ENCODE data around the gene CD247.

CD247 gene

DNA sequence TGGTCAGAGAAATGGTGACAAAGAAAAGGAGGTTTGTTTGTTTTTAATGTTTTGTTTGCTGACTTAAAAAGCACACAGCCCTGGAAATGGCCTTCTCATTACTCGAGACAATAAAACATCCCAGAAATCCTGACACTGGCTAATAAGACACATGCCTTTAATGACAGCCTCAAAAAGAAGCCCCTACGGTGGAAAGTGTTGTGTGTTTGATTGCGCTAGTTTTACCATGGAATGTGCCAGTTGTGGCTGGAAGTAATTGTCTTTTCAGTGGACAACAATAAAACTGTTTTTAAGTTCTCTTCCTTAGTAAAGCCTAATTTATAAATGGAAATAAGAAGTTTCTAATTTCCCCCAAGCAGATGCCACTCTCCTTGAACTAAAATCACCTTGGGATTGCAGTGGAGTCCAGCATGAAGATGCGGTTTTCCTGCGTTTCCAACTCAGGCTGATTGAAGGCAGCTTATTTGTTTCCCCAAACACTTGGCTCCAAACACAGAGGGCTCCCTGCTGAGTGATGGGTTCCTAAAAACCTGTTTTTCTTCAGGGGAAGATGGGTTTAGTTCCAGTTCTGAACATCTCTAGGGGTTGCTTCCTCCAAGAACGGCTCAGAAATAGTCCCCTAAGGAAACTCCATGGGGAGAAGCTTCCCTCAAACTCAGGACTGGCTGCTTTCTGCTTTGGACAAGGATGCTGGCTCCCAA is 54.3 kb downstream of the CD247 start:
- Mint-ChIP-seq H3K36me3 (peaks cover 54% of the 10 kb centered on the region), H3K4me1 (peaks cover 77% of the 10 kb centered on the region), H3K27me3 (no peaks in the 10 kb centered on the region), H3K9me3 (no peaks in the 10 kb centered on the region), H3K27ac (no peak overlapping the region), H3K4me3 (no peak overlapping the region)
- DNase-seq = peak; percentile 10
- CTCF ChIA-PET = interaction anchor here (1.6 kb wide), 1 partner anchor 9 kb away, joined by 5 read pairs; no protein-coding TSS in a partner anchor

- peak; percentile 5 for DNase-seq
- CTCF ChIA-PET = no interaction called here
- Mint-ChIP-seq H3K4me3 (no peak overlapping the region), H3K9me3 (no peaks in the 10 kb centered on the region), H3K36me3 (peaks cover 52% of the 10 kb centered on the region), H3K27ac (no peak overlapping the region), H3K4me1 (peaks cover 71% of the 10 kb centered on the region), H3K27me3 (no peaks in the 10 kb centered on the region)
These were observed 55.2 kb downstream of the CD247 start for GRCh38 chr1:167463080-167463479.

DNA sequence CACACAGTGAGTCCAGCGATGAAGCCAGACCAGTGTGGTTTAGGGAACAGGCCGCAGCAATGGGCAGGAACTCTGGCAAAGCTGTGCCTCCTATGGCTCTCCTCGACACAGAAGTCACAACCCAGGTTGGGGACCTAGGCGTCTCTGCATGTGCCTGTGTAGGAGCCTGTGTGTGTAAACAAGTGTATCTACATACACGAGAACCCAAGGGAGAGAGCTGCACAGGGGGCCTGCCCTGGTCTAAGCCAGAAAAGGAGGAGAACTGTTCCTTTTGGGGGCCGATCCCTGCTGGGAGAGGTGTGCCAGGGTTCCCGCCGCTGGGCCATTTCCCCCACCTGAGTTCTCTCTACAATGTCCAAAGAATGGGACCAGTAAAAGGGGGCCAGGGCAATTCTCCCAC is 56.0 kb downstream of the CD247 start:
- Mint-ChIP-seq H3K4me3 (no peak overlapping the region), H3K27me3 (no peaks in the 10 kb centered on the region), H3K9me3 (no peaks in the 10 kb centered on the region), H3K36me3 (peaks cover 59% of the 10 kb centered on the region), H3K4me1 (peaks cover 73% of the 10 kb centered on the region), H3K27ac (no peak overlapping the region)
- peak; percentile 17 for DNase-seq
- CTCF ChIA-PET = no interaction called here

DNA sequence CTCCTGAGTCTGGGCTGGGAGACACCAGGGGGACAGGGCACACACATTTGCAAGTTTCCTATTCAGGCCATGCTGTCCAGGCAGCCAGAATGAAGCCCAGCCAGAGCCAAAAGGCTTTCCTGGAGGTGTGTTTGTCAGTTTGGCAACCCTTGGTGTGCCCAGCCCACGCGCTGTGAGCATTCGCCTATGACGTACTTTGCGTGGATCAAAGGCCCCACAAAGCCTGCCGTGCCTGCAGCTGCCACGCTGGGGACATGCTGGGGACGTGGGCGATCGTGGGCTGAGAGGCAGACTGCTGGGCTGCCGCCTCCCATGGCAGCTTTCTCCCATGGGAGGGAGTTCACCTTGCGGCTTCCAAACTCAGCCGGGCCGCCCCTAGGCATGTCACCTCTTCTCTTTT is 57.5 kb downstream of the CD247 start:
- Mint-ChIP-seq H3K36me3 (peaks cover 68% of the 10 kb centered on the region), H3K27me3 (no peaks in the 10 kb centered on the region), H3K4me1 (peaks cover 80% of the 10 kb centered on the region), H3K27ac (no peak overlapping the region), H3K9me3 (no peaks in the 10 kb centered on the region), H3K4me3 (no peak overlapping the region)
- CTCF ChIA-PET = no interaction called here
- DNase-seq = peak; percentile 40

DNA sequence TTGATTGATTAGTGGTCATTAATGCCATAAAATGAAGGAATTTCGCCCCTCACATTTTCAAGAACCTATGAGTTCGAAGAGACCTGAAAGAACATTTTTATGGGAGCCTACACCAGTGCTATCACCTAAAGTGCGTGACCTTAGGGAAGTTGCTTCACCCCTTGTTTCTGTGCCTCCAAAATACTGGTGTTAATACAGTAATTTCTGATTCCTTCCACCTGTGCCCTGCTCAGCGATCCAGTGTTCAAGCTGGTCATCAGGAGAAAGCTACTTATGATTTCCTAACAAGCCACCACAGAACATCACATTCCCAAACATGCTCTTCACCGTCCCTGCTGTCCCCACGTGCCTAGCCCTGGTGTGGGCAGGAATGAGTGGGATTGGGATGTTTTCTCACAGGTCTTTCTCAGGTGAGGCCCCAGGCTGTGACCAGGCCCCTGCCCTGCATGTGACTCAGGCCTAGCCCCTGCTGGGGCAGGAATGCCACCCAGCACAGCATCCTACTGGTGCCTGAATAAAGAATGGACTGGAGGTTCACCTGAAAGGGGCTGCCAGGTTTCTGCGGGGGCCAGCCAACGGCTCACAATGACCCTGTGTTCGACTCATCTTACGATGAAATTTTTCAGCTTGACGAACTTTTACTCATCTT is 60.3 kb downstream of the CD247 start:
- no peaks in the 10 kb centered on the region for H3K9me3 Mint-ChIP-seq
- H3K36me3 Mint-ChIP-seq = peaks cover 57% of the 10 kb centered on the region
- H3K27me3 Mint-ChIP-seq = no peaks in the 10 kb centered on the region
- DNase-seq = no peak
- CTCF ChIA-PET = interaction anchor here (1.1 to 8.6 kb wide), 2 partner anchors 8 to 58 kb away, joined by 3 to 47 read pairs; partner anchors contain the start of gene CD247
- no peak overlapping the region for H3K4me3 Mint-ChIP-seq
- H3K4me1 Mint-ChIP-seq = peaks cover 69% of the 10 kb centered on the region
- no peak overlapping the region for H3K27ac Mint-ChIP-seq

GRCh38 chr1:167456926-167457325 is 61.4 kb downstream of the CD247 start:
- no peaks in the 10 kb centered on the region for H3K27me3 Mint-ChIP-seq
- peak overlapping the region; percentile 83 for H3K4me3 Mint-ChIP-seq
- H3K9me3 Mint-ChIP-seq = no peaks in the 10 kb centered on the region
- CTCF ChIA-PET = interaction anchor here (1.0 to 8.6 kb wide), 7 partner anchors 9 to 83 kb away, joined by 3 to 47 read pairs (median 4); partner anchors contain the start of gene CD247
- DNase-seq = no peak
- peaks cover 74% of the 10 kb centered on the region for H3K4me1 Mint-ChIP-seq
- peaks cover 60% of the 10 kb centered on the region for H3K36me3 Mint-ChIP-seq
- H3K27ac Mint-ChIP-seq = peak overlapping the region; percentile 93

DNA sequence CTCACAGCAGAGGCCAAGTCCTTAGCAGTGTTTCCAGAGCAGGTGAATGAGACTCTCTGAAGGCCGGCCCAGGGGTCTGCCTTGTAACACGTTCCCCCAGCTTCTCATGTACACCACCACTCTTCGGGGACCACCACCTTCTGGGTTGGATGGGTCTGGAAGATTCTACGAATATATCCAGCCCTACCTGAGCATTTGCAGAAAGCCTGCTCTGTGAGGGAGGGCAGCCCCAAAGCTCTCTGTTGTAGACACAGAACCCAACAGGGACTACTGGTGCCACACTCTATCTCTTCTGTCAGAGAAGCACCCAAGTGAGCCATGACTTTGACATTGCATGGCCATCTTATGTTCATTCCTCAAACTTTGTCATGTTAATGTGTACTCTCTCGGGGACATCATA is 61.8 kb downstream of the CD247 start:
- peak; percentile 25 for DNase-seq
- Mint-ChIP-seq H3K4me1 (peaks cover 74% of the 10 kb centered on the region), H3K27me3 (no peaks in the 10 kb centered on the region), H3K27ac (peak overlapping the region; percentile 93), H3K36me3 (peaks cover 58% of the 10 kb centered on the region), H3K4me3 (peak overlapping the region; percentile 83), H3K9me3 (no peaks in the 10 kb centered on the region)
- CTCF ChIA-PET = interaction anchor here (0.7 to 8.6 kb wide), 10 partner anchors 9 to 84 kb away, joined by 3 to 47 read pairs (median 4); partner anchors contain the start of gene CD247

- DNase-seq = peak; percentile 61
- Mint-ChIP-seq H3K36me3 (peaks cover 55% of the 10 kb centered on the region), H3K27ac (peak overlapping the region; percentile 93), H3K27me3 (no peaks in the 10 kb centered on the region), H3K9me3 (no peaks in the 10 kb centered on the region), H3K4me1 (peaks cover 72% of the 10 kb centered on the region), H3K4me3 (peak overlapping the region; percentile 83)
- CTCF ChIA-PET = interaction anchor here (0.7 to 8.6 kb wide), 11 partner anchors 8 to 84 kb away, joined by 3 to 47 read pairs (median 5); partner anchors contain the start of gene CD247
These were observed 62.4 kb downstream of the CD247 start for GRCh38 chr1:167455786-167456446.

GRCh38 chr1:167454894-167455785 is 63.2 kb downstream of the CD247 start:
- peak; percentile 90 for DNase-seq
- peaks cover 49% of the 10 kb centered on the region for H3K36me3 Mint-ChIP-seq
- no peaks in the 10 kb centered on the region for H3K9me3 Mint-ChIP-seq
- H3K27ac Mint-ChIP-seq = peak overlapping the region; percentile 69
- peaks cover 74% of the 10 kb centered on the region for H3K4me1 Mint-ChIP-seq
- H3K4me3 Mint-ChIP-seq = peak overlapping the region; percentile 76
- CTCF ChIA-PET = interaction anchor here (1.0 to 8.6 kb wide), 6 partner anchors 7 to 80 kb away, joined by 3 to 47 read pairs (median 5); partner anchors contain the start of gene CD247
- H3K27me3 Mint-ChIP-seq = no peaks in the 10 kb centered on the region

- peak overlapping the region; percentile 86 for H3K27ac Mint-ChIP-seq
- H3K36me3 Mint-ChIP-seq = peaks cover 42% of the 10 kb centered on the region
- CTCF ChIA-PET = interaction anchor here (1.2 to 8.6 kb wide), 5 partner anchors 11 to 80 kb away, joined by 3 to 47 read pairs (median 5); partner anchors contain the start of gene CD247
- DNase-seq = peak; percentile 50
- no peaks in the 10 kb centered on the region for H3K9me3 Mint-ChIP-seq
- no peaks in the 10 kb centered on the region for H3K27me3 Mint-ChIP-seq
- peaks cover 72% of the 10 kb centered on the region for H3K4me1 Mint-ChIP-seq
- H3K4me3 Mint-ChIP-seq = peak overlapping the region; percentile 76
These were observed 63.9 kb downstream of the CD247 start for GRCh38 chr1:167454304-167454893.

DNA sequence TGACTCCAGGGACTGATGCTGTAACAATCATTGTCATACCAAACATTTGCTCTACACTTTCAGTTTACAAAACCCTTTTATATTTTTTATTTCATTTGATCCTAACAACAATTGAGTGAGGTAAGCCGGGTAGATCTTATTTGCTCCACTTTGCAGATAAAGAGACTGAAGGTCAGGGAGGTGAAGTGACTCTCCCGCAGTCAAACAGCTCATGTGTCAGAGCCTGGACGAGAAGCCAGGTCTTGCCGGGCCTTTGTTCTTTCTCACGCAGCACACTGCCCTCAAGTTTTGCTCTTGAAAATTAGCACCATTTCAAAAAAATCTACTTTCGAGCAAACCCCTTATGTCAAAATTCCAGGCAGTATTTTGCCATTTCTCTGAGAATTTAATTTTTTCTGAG is 65.2 kb downstream of the CD247 start:
- H3K36me3 Mint-ChIP-seq = peaks cover 40% of the 10 kb centered on the region
- peaks cover 82% of the 10 kb centered on the region for H3K4me1 Mint-ChIP-seq
- H3K27ac Mint-ChIP-seq = peak overlapping the region; percentile 88
- no peaks in the 10 kb centered on the region for H3K9me3 Mint-ChIP-seq
- H3K27me3 Mint-ChIP-seq = no peaks in the 10 kb centered on the region
- CTCF ChIA-PET = interaction anchor here (0.8 to 8.6 kb wide), 5 partner anchors 13 to 81 kb away, joined by 3 to 47 read pairs (median 4); partner anchors contain the start of gene CD247
- peak overlapping the region; percentile 33 for H3K4me3 Mint-ChIP-seq
- DNase-seq = peak; percentile 44

GRCh38 chr1:167452483-167452882 is 65.8 kb downstream of the CD247 start:
- Mint-ChIP-seq H3K4me3 (peak overlapping the region; percentile 26), H3K27ac (peak overlapping the region; percentile 89), H3K9me3 (no peaks in the 10 kb centered on the region), H3K36me3 (peaks cover 36% of the 10 kb centered on the region), H3K27me3 (no peaks in the 10 kb centered on the region), H3K4me1 (peaks cover 82% of the 10 kb centered on the region)
- CTCF ChIA-PET = interaction anchor here (8.6 kb wide), 1 partner anchor 64 kb away, joined by 47 read pairs; the partner anchor contains the start of gene CD247
- DNase-seq = no peak

- H3K4me3 Mint-ChIP-seq = peak overlapping the region; percentile 61
- peak overlapping the region; percentile 89 for H3K27ac Mint-ChIP-seq
- peaks cover 82% of the 10 kb centered on the region for H3K4me1 Mint-ChIP-seq
- H3K9me3 Mint-ChIP-seq = no peaks in the 10 kb centered on the region
- H3K36me3 Mint-ChIP-seq = peaks cover 37% of the 10 kb centered on the region
- CTCF ChIA-PET = interaction anchor here (1.3 to 8.6 kb wide), 7 partner anchors 8 to 89 kb away, joined by 3 to 47 read pairs (median 6); partner anchors contain the start of gene CD247
- H3K27me3 Mint-ChIP-seq = no peaks in the 10 kb centered on the region
- DNase-seq = peak; percentile 45
These were observed 67.5 kb downstream of the CD247 start for GRCh38 chr1:167450843-167451242.

All from activated naive CD4-positive, alpha-beta T cell treated with anti-CD3 and anti-CD28 coated beads, Interleukin-2, amount 10 ng/mL, durations not matched to agents 7 days and 5 days (primary cell).